ENCODE data around the gene MEIS1. TPM values are rescaled to one million over a fixed set of nuclear protein-coding genes. Genes with fewer than 3 reads are reported as not detected.

Gene MEIS1
- total and polyA plus RNA-seq, 2 experiments from 2014 or later: 115 to 121 TPM

DNA sequence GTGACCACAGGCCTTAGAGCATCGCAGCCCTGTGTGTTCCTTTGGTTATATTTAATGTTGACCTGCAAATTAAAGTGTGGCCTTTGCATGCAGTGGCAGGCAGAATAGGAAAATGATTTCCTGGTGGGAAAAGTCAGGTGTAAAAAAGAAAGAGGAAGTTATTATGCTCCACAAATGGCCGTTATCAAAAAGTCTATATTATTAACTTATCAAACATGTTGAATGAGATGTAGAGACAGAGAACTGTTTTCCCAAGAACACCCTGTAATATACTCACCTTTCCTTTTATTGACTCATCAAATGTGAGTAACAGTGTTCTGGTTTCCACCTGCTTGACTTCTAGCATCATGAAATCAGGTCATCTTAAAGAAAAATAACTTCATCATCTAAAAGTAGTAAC, 35.3 kb downstream of the MEIS1 start:
- Histone ChIP-seq H3K27me3 (no peaks in the 10 kb centered on the region), H3K36me3 (peaks cover 22% of the 10 kb centered on the region), H3K27ac (peak overlapping the region; percentile 79), H3K9me3 (ENCODE audit: low read depth) (no peaks in the 10 kb centered on the region), H3K4me1 (ENCODE audit: low read depth) (peaks cover 76% of the 10 kb centered on the region), H3K4me3 (no peak overlapping the region)
- TF ChIP-seq, protein P1, sequence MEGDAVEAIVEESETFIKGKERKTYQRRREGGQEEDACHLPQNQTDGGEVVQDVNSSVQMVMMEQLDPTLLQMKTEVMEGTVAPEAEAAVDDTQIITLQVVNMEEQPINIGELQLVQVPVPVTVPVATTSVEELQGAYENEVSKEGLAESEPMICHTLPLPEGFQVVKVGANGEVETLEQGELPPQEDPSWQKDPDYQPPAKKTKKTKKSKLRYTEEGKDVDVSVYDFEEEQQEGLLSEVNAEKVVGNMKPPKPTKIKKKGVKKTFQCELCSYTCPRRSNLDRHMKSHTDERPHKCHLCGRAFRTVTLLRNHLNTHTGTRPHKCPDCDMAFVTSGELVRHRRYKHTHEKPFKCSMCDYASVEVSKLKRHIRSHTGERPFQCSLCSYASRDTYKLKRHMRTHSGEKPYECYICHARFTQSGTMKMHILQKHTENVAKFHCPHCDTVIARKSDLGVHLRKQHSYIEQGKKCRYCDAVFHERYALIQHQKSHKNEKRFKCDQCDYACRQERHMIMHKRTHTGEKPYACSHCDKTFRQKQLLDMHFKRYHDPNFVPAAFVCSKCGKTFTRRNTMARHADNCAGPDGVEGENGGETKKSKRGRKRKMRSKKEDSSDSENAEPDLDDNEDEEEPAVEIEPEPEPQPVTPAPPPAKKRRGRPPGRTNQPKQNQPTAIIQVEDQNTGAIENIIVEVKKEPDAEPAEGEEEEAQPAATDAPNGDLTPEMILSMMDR (IDR thresholded peaks at IDR 0.05; ENCODE audit: low read depth, low read length): no peak
- DNase-seq (ENCODE audit: low read depth in 1 of 2, low spot score in 1 of 2): no peak

DNA sequence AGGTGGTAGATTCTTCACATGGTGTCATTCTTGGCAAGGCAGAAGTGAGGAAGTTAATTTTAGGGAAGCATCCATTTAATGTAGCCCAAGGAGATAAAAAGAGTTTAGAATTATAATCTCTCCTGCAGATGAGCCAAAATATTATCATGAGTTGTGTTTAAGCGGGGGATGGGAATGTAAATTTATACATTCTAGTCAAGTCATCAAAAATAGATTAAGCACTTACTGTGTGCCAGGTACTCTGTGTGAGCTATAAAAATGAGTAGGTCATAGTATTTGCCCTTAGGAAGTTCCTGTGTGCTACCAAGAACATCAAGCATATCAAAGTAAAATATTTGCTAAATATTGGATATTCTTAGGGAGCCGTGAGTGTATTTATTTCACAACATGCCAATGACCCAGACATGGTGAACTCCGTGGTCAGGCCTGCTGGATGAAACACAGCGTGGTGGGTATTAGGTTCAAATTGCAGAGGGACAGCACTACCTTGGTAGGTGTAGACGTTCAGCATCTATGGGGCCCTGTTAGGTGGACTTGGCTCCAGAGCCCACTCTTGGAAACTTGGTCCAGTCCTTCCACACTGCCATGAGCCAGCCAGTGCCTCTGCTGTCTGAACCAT, 37.4 kb downstream of the MEIS1 start:
- no peak overlapping the region for H3K4me3 ChIP-seq
- TF ChIP-seq, protein P1 (IDR thresholded peaks at IDR 0.05; ENCODE audit: low read depth, low read length): no peak
- no peaks in the 10 kb centered on the region for H3K9me3 ChIP-seq (ENCODE audit: low read depth)
- H3K36me3 ChIP-seq: peaks cover 25% of the 10 kb centered on the region
- H3K27me3 ChIP-seq: no peaks in the 10 kb centered on the region
- H3K27ac ChIP-seq: peak overlapping the region; percentile 79
- peaks cover 54% of the 10 kb centered on the region for H3K4me1 ChIP-seq (ENCODE audit: low read depth)
- no peak for DNase-seq (ENCODE audit: low read depth in 1 of 2, low spot score in 1 of 2)

DNA sequence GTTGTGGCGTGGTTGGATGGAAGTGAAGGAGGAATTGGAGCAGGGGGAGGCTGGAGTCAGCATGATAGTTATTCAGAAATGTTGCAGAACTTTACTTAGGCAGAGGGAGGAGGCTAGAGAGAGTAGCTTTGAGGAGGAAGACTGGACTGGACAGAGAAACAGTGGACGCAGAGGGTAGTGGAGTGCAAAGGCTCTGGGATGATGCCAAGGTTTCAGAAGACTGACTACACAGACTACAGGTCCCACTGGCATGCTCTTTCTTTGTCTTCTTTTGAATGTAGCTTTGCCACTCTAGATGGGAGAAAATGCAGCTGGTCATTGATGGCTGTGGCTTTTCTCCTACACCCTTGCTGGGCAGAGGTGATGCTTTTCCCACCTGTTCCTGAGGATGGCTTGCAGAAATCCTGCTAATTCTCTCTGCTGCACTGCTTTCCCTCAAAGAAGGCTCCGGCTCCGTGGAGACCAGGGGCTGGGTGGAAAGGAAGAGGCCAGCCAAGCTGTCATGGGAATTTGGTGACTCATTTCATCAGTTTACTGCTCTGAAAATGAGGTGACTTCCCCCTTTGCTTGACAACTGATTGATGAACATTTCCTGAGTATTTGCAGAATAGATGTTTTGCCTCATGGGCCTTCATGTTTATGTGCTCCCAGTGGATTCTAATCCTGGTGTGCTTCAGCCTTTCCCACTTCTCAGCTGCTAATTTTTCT, 42.4 kb downstream of the MEIS1 start:
- Histone ChIP-seq H3K9me3 (ENCODE audit: low read depth) (no peaks in the 10 kb centered on the region), H3K27ac (peak overlapping the region; percentile 98), H3K4me3 (no peak overlapping the region), H3K36me3 (peaks cover 20% of the 10 kb centered on the region), H3K27me3 (no peaks in the 10 kb centered on the region), H3K4me1 (ENCODE audit: low read depth) (peaks cover 53% of the 10 kb centered on the region)
- TF ChIP-seq, protein P1 (IDR thresholded peaks at IDR 0.05; ENCODE audit: low read depth, low read length): no peak
- no peak for DNase-seq (ENCODE audit: low read depth in 1 of 2, low spot score in 1 of 2)

DNA sequence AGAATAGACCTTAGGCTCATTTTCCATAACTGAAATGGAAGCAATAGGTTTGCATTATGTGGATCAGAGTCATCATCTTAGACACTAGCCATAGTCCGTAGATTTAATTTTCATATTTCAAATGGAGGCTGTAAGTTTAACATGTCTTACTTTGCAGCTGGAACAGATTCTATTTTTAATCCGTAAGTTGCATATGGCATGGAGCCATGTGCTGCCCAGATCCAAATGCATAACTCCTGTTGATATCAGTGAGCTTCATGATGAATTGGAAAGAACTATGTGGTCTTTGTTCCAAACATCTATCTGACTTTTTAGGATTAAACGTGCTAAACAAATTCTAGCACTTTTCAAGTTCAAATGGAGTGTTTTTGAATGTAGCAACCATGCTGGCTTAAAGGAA, 43.4 kb downstream of the MEIS1 start:
- Histone ChIP-seq H3K27me3 (no peaks in the 10 kb centered on the region), H3K4me3 (no peak overlapping the region), H3K9me3 (ENCODE audit: low read depth) (no peaks in the 10 kb centered on the region), H3K36me3 (peaks cover 18% of the 10 kb centered on the region), H3K4me1 (ENCODE audit: low read depth) (peaks cover 53% of the 10 kb centered on the region), H3K27ac (peak overlapping the region; percentile 98)
- TF ChIP-seq, protein P1 (IDR thresholded peaks at IDR 0.05; ENCODE audit: low read depth, low read length): no peak
- peak in 1 of 2 donors; percentile 39 for DNase-seq (ENCODE audit: low read depth in 1 of 2, low spot score in 1 of 2)

DNA sequence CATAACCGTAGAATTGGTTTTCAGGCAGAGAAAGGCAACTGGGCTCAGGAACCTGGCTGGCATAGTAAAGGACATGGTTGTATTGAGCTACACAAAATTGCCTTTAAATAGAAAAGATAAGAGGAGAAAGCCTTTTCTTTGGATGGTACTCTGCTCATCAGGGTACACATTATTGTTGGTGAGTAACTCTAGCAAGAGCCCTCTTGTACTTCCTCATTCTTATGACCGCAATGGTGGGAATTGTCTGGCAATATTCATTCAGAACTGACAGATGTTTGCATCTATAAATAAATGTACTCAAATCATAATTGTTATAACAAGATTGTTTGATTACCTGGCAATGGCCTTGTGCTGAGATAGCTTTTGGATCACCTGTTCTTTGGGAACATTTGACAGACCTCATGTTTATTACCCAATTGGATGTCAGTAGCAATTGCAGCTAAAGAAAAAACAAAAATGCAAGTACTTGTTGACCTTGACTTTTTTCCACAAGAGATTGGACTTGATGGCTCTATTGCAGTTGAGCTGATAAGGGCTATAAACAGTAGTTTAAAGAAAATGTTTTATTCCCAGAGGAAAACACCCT, 43.9 kb downstream of the MEIS1 start:
- Histone ChIP-seq H3K4me3 (no peak overlapping the region), H3K27ac (peak overlapping the region; percentile 98), H3K9me3 (ENCODE audit: low read depth) (no peaks in the 10 kb centered on the region), H3K36me3 (peaks cover 23% of the 10 kb centered on the region), H3K27me3 (no peaks in the 10 kb centered on the region), H3K4me1 (ENCODE audit: low read depth) (peaks cover 56% of the 10 kb centered on the region)
- TF ChIP-seq, protein P1 (IDR thresholded peaks at IDR 0.05; ENCODE audit: low read depth, low read length): no peak
- DNase-seq (ENCODE audit: low read depth in 1 of 2, low spot score in 1 of 2): no peak
